NCI-H510A treated with DMSO at 0.1 percent for 48 hours (cell line): ENCODE measurements around the gene WDR19.
A peak's percentile ranks its signal among the peaks of the same experiment; 100 is the strongest.
"Not testable (repeated sequence)": the region's sequence is repeated elsewhere in the genome, so short reads cannot be mapped to it uniquely, and the experiment has no call there.

Source experiments
- DNase-seq: peaks from one replicate; lab custom pipeline; 2025; lab: John Stamatoyannopoulos, UW

WDR19 gene

GRCh38 chr4:39181905-39182638 lies at the start of gene WDR19:
TSS of gene WDR19 (plus strand) at chr4:39182529. CDS start at chr4:39182558, 29 bp downstream.
- peak; percentile 98 for DNase-seq

GRCh38 chr4:39133623-39134022 lies 48.7 kb upstream of the WDR19 start:
- DNase-seq = no peak

GRCh38 chr4:39134683-39135306 lies 47.5 kb upstream of the WDR19 start:
- DNase-seq = no peak

- not testable (repeated sequence) for DNase-seq
Measured at GRCh38 chr4:39138227-39138626, 44.1 kb upstream of the WDR19 start.

GRCh38 chr4:39146211-39146610 lies 36.1 kb upstream of the WDR19 start:
- no peak for DNase-seq

- DNase-seq = no peak
Measured at GRCh38 chr4:39154009-39154408, 28.3 kb upstream of the WDR19 start.

- no peak for DNase-seq
Measured at GRCh38 chr4:39157520-39157919, 24.8 kb upstream of the WDR19 start.

- DNase-seq = no peak
Measured at GRCh38 chr4:39166177-39166576, 16.2 kb upstream of the WDR19 start.

- DNase-seq = no peak
Measured at GRCh38 chr4:39166669-39167068, 15.7 kb upstream of the WDR19 start.

- DNase-seq = no peak
Measured at GRCh38 chr4:39169426-39169825, 12.9 kb upstream of the WDR19 start.

GRCh38 chr4:39170301-39170700 lies 12.0 kb upstream of the WDR19 start:
- DNase-seq = no peak

GRCh38 chr4:39178706-39179105 lies 3.6 kb upstream of the WDR19 start:
- DNase-seq = no peak

GRCh38 chr4:39179681-39180080 lies 2.6 kb upstream of the WDR19 start:
- DNase-seq = no peak

GRCh38 chr4:39180629-39181028 lies 1.7 kb upstream of the WDR19 start:
- DNase-seq = not testable (repeated sequence)

- DNase-seq = peak; percentile 57
Measured at GRCh38 chr4:39181520-39181904, 817 bp upstream of the WDR19 start.

GRCh38 chr4:39201963-39202362 lies 19.6 kb downstream of the WDR19 start:
- no peak for DNase-seq

GRCh38 chr4:39204543-39204942 lies 22.2 kb downstream of the WDR19 start:
- DNase-seq = no peak

- no peak for DNase-seq
Measured at GRCh38 chr4:39205000-39205399, 22.7 kb downstream of the WDR19 start.

- DNase-seq = no peak
Measured at GRCh38 chr4:39205476-39205875, 23.1 kb downstream of the WDR19 start.

- DNase-seq = no peak
Measured at GRCh38 chr4:39227906-39228305, 45.6 kb downstream of the WDR19 start.

- DNase-seq = no peak
Measured at GRCh38 chr4:39228377-39228776, 46.0 kb downstream of the WDR19 start.

GRCh38 chr4:39230462-39230861 lies 48.1 kb downstream of the WDR19 start:
- no peak for DNase-seq

- no peak for DNase-seq
Measured at GRCh38 chr4:39231660-39232059, 49.3 kb downstream of the WDR19 start.

GRCh38 chr4:39232100-39232499 lies 49.8 kb downstream of the WDR19 start:
- no peak for DNase-seq
